SK-N-SH (cell line): Measurements from ENCODE around the gene FZD10. TPM values are rescaled to one million over a fixed set of nuclear protein-coding genes. Genes with fewer than 3 reads are reported as not detected.

Experiments
- CTCF ChIA-PET: fragments of 300-600, 350-600 bp; formaldehyde crosslinking; extraction: SDS; loops from one replicate; lab custom pipeline; 2021; lab: Yijun Ruan, JAX
- POLR2A ChIA-PET: fragments of 350-600 bp; sonication (Branson Sonifier 250); formaldehyde crosslinking; extraction: SDS; loops from one replicate; lab custom pipeline; 2020; ENCODE audit warnings: antibody characterized with exemption, inconsistent platforms; lab: Yijun Ruan, JAX
- DNase-seq: peaks from one replicate; pipeline ENCODE4 v3.0.0; 2012
- H2AFZ ChIP-seq: fragments of 200-600 bp; sonication (generic); 2 replicates; pipeline ENCODE4 v1.8.1; 2016; ENCODE audit warnings: antibody characterized with exemption, mild to moderate bottlenecking, low read depth
- H3F3A ChIP-seq: fragments of 200-600 bp; sonication (generic); replicated peaks from 2 replicates; pipeline ENCODE3; 2016; ENCODE audit warnings: antibody characterized with exemption, mild to moderate bottlenecking; ENCODE audit not compliant: insufficient read depth
- H3K27ac ChIP-seq, 2 experiments: fragments of 200-500 bp in 1 of 2; fragments of 200-600 bp in 1 of 2; sonication (Bioruptor generic) in 1 of 2; sonication (generic), shearing (Covaris generic) in 1 of 2; 2 replicates each; pipeline versions ENCODE4 v1.5.1 to v1.6.1; 2014 to 2016; ENCODE audit warnings: low read depth in 2 of 2, inconsistent platforms in 1 of 2, low read length in 1 of 2, mild to moderate bottlenecking in 1 of 2, mixed read lengths in 1 of 2
- H3K27me3 ChIP-seq: fragments of 200-600 bp; sonication (generic), shearing (Covaris generic); 2 replicates; pipeline ENCODE4 v1.6.1; 2016; ENCODE audit warnings: mixed run types; ENCODE audit not compliant: insufficient read depth
- H3K36me3 ChIP-seq, 2 experiments: fragments of 200-500 bp in 1 of 2; fragments of 200-600 bp in 1 of 2; sonication (Bioruptor generic) in 1 of 2; sonication (generic) in 1 of 2; replicated peaks in 1 of 2; 2 replicates each; pipeline versions ENCODE3 to v1.5.1; 2014 to 2016; ENCODE audit warnings: low read length in 1 of 2, mild to moderate bottlenecking in 1 of 2; ENCODE audit not compliant: insufficient read depth in 2 of 2, control insufficient read depth in 1 of 2
- H3K4me1 ChIP-seq, 2 experiments: fragments of 200-500 bp in 1 of 2; fragments of 200-600 bp in 1 of 2; sonication (Bioruptor generic) in 1 of 2; sonication (generic), shearing (Covaris generic) in 1 of 2; 2 replicates each; pipeline versions ENCODE4 v1.5.1 to v1.6.1; 2014 to 2016; ENCODE audit warnings: low read depth in 1 of 2, low read length in 1 of 2, mixed run types in 1 of 2; ENCODE audit not compliant: insufficient read depth in 2 of 2, control insufficient read depth in 1 of 2
- H3K4me2 ChIP-seq: fragments of 200-600 bp; sonication (generic), shearing (Covaris generic); 2 replicates; pipeline ENCODE4 v1.6.1; 2017; ENCODE audit warnings: mixed run types
- H3K4me3 ChIP-seq, 2 experiments: fragments of 200-500 bp in 1 of 2; fragments of 200-600 bp in 1 of 2; sonication (Bioruptor generic) in 1 of 2; sonication (generic), shearing (Covaris generic) in 1 of 2; 2 replicates each; pipeline versions ENCODE4 v1.5.1 to v1.8.1; 2014 to 2016; ENCODE audit warnings: low read depth in 2 of 2, inconsistent platforms in 1 of 2, low read length in 1 of 2, mild to moderate bottlenecking in 1 of 2, mixed read lengths in 1 of 2, moderate library complexity in 1 of 2
- H3K79me2 ChIP-seq: fragments of 200-600 bp; sonication (generic); 2 replicates; pipeline ENCODE4 v1.8.1; 2017; ENCODE audit warnings: mild to moderate bottlenecking; ENCODE audit not compliant: insufficient read depth
- H3K9ac ChIP-seq: fragments of 200-600 bp; sonication (generic); 2 replicates; pipeline ENCODE4 v1.6.1; 2017; ENCODE audit warnings: mixed run types
- H3K9me2 ChIP-seq: fragments of 200-600 bp; sonication (generic); 2 replicates; pipeline ENCODE4 v1.6.1; 2017; ENCODE audit warnings: mixed run types
- H3K9me3 ChIP-seq: fragments of 200-600 bp; sonication (generic); 2 replicates; pipeline ENCODE4 v1.6.1; 2017; ENCODE audit warnings: mixed run types, mild to moderate bottlenecking, moderate library complexity
- H4K20me1 ChIP-seq: fragments of 200-600 bp; sonication (generic); 2 replicates; pipeline ENCODE4 v1.6.1; 2017; ENCODE audit warnings: mild to moderate bottlenecking, mixed run types; ENCODE audit not compliant: insufficient read depth
- CHD2 ChIP-seq: fragments of 150-350 bp; IDR thresholded peaks from 2 replicates; pipeline ENCODE4 v1.6.1; 2018; ENCODE audit warnings: low read length; ENCODE audit not compliant: partially characterized antibody
- EP300 ChIP-seq, 2 experiments: IDR thresholded peaks; 2 replicates each; pipeline versions ENCODE4 v1.4.0 to v1.6.1; 2012; ENCODE audit warnings: borderline replicate concordance in 1 of 2, low read depth in 1 of 2, low read length in 1 of 2
- GABPA ChIP-seq: IDR thresholded peaks from 2 replicates; pipeline ENCODE4 v1.4.0; 2012; ENCODE audit warnings: low read depth, mild to moderate bottlenecking
- GATA2 ChIP-seq: sonication (generic); formaldehyde crosslinking; IDR thresholded peaks from 2 replicates; pipeline ENCODE4 v1.5.0; 2020; ENCODE audit warnings: mild to moderate bottlenecking, missing genetic modification reagents
- IRF3 ChIP-seq: fragments of 150-350 bp; IDR thresholded peaks from 2 replicates; pipeline ENCODE4 v1.6.1; 2016; ENCODE audit warnings: mild to moderate bottlenecking, low read depth, low read length
- JUND ChIP-seq: IDR thresholded peaks from 2 replicates; pipeline ENCODE4 v1.4.0; 2012
- MEF2A ChIP-seq: IDR thresholded peaks from 2 replicates; pipeline ENCODE4 v1.4.0; 2012; ENCODE audit warnings: low read depth, borderline replicate concordance
- NRF1 ChIP-seq: IDR thresholded peaks from 2 replicates; pipeline ENCODE4 v1.6.1; 2012; ENCODE audit warnings: low read depth, mild to moderate bottlenecking, low read length
- RAD21 ChIP-seq: IDR thresholded peaks from 2 replicates; pipeline ENCODE4 v1.6.1; 2012; ENCODE audit warnings: mild to moderate bottlenecking, low read length
- RFX5 ChIP-seq: IDR thresholded peaks from 2 replicates; pipeline ENCODE4 v1.6.1; 2012; ENCODE audit warnings: mild to moderate bottlenecking, improper control_type of control experiment, low read length
- SIN3A ChIP-seq: IDR thresholded peaks from 2 replicates; pipeline ENCODE4 v1.6.1; 2012; ENCODE audit warnings: low read depth, mild to moderate bottlenecking, low read length, moderate library complexity, borderline replicate concordance
- SMC3 ChIP-seq: IDR thresholded peaks from 2 replicates; pipeline ENCODE4 v1.6.1; 2012; ENCODE audit warnings: low read depth, low read length, improper control_type of control experiment
- TAF1 ChIP-seq: IDR thresholded peaks from 2 replicates; pipeline ENCODE4 v1.6.1; 2012; ENCODE audit warnings: low read depth, mild to moderate bottlenecking, low read length, moderate library complexity, borderline replicate concordance
- TCF12 ChIP-seq: IDR thresholded peaks from 2 replicates; pipeline ENCODE4 v1.4.0; 2012
- TEAD4 ChIP-seq: IDR thresholded peaks from 2 replicates; pipeline ENCODE4 v1.4.0; 2012; ENCODE audit warnings: mild to moderate bottlenecking, borderline replicate concordance; ENCODE audit not compliant: insufficient read depth
- ZBTB33 ChIP-seq: IDR thresholded peaks from 2 replicates; pipeline ENCODE4 v1.4.0; 2012; ENCODE audit warnings: low read depth, borderline replicate concordance
- WGBS: methylation state at CpG from one replicate; pipeline ENCODE4 v1.1.6; 2017; ENCODE audit warnings: low lambda C conversion rate; 5-methylcytosine and 5-hydroxymethylcytosine counted together
- polyA plus RNA-seq, 3 experiments: library from polyadenylated mRNA; depleted of rRNA; stranded (reverse); fragments of >200 nt; gene quantifications; 2 replicates each; pipeline ENCODE4 v1.2.3, GENCODE V29; 2012

FZD10 gene
- polyA plus RNA-seq, 1 of the 3 experiments (the other 2 are of a cell fraction): not detected

DNA sequence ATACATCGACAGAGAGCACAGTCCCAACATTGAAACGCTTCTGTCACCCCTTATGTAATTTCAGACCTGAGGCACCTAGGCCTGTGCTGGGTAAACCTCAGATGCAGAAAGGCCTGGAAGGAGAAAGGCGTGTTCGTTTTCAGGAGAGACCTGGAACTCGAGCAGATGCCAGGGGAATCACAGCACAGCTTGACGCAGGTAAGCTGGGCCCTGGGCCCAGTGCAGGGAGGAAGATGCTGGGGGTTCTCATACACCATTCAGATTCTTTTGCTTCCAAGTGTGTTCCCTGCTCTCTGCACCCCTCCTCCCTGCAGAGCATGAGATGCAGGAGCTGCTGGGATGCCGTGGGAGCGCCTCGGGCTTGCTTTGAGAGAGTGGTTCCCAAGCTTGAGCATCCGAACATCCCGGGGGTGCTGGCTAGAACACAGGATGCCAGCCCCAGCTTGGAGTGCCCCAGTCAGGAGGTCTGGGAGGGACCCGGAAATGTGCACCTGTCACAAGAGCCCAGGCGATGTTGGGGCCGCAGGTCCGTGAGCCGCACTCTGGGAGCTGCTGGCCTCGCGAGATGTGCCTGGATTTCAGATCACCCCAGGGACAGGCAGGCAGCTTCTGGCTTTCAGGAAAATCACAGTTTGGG lies 35.9 kb downstream of the FZD10 start:
- H3K27ac ChIP-seq: no peak overlapping the region
- ChIA-PET CTCF (interaction anchor here (0.7 kb wide), 1 partner anchor 166 kb away, joined by 3 read pairs; no protein-coding TSS in a partner anchor), POLR2A (no interaction called here)
- no peak overlapping the region for H3K4me2 ChIP-seq
- no peaks in the 10 kb centered on the region for H3F3A ChIP-seq
- H2AFZ ChIP-seq: no peak overlapping the region
- WGBS: 55% methylated on average over 16 of the region's 18 CpGs
- H3K9ac ChIP-seq: no peak overlapping the region
- no peak for DNase-seq
- TF ChIP-seq ZBTB33 (no peak), EP300 (IDR thresholded peaks at IDR 0.05; ENCODE audit: borderline replicate concordance in 1 of 2, low read depth in 1 of 2, low read length in 1 of 2) (no peak), SIN3A (no peak), NRF1 (no peak), GATA2 (CRISPR knock-in tag) (no peak), SMC3 (no peak), RFX5 (no peak), TEAD4 (no peak), IRF3 (no peak), CHD2 (no peak), MEF2A (no peak), GABPA (no peak), TCF12 (no peak), RAD21 (no peak), TAF1 (no peak)
- H3K79me2 ChIP-seq: no peaks in the 10 kb centered on the region
- no peaks in the 10 kb centered on the region for H3K9me2 ChIP-seq
- no peaks in the 10 kb centered on the region for H3K4me1 ChIP-seq
- no peaks in the 10 kb centered on the region for H3K9me3 ChIP-seq
- no peaks in the 10 kb centered on the region for H4K20me1 ChIP-seq
- no peak overlapping the region for H3K4me3 ChIP-seq
- no peaks in the 10 kb centered on the region for H3K27me3 ChIP-seq
- H3K36me3 ChIP-seq: no peaks in the 10 kb centered on the region

DNA sequence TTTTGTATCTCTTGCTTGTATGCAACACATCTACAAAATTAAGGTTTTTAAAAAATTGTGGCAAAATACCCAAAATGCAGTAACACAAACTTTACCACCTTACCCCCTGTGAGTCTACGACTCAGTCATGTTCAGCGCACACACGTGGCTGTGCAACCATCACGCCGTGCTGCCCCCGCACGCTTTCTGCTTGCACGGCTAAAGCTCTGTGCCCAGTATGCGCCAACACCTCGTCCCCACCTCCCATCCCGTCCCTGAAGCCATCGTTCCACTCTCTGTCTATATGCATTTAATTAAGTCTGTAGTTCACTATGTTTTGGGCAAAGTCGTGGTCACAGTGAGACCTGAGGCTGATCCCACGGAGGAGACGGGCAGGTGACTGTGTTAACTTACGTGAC lies 36.4 kb downstream of the FZD10 start:
- Histone ChIP-seq H3F3A (no peaks in the 10 kb centered on the region), H3K27ac (no peak overlapping the region), H3K36me3 (no peaks in the 10 kb centered on the region), H3K4me1 (no peaks in the 10 kb centered on the region), H3K27me3 (no peaks in the 10 kb centered on the region), H3K9me3 (no peaks in the 10 kb centered on the region), H3K9ac (no peak overlapping the region), H2AFZ (no peak overlapping the region), H4K20me1 (no peaks in the 10 kb centered on the region), H3K4me3 (no peak overlapping the region), H3K9me2 (no peaks in the 10 kb centered on the region), H3K4me2 (no peak overlapping the region), H3K79me2 (no peaks in the 10 kb centered on the region)
- 54% methylated on average over 16 of the region's 16 CpGs for WGBS
- CTCF ChIA-PET: no interaction called here
- POLR2A ChIA-PET: no interaction called here
- no peak for DNase-seq
- no peak for TF ChIP-seq SIN3A
- TF ChIP-seq MEF2A: no peak
- TF ChIP-seq JUND: no peak
- no peak for TF ChIP-seq RAD21
- TF ChIP-seq GABPA: no peak
- no peak for TF ChIP-seq IRF3
